ENCODE measurements around the gene PYHIN1.

Gene PYHIN1

DNA sequence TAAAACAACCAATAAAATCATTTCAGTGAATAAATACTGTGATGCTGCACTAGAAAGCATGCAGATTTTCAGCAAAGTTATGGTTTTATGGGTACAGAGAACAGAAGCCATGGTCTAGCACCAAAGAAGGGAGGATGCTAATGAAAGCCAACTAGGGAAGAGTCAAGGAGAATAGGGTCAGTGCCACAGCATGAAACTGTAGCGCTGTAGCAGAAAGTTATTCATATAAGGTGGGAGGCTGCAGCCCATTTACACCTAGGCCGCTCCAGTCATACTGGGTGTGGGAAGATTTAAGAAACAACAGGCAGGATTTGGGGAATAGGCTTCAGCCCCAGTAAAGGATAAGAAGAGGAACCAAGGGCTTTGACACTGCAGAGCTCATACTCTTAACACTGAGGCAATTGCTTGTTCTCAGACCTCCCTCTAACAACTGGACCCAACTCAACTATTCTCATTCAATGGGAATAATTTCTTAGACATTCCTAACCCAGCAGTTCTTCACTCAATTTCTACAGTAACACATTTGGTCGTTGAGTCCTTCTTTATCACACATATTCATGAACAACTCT, 82.7 kb downstream of the PYHIN1 start:
- DNase-seq (ENCODE audit: low read depth, low spot score) = no peak

DNA sequence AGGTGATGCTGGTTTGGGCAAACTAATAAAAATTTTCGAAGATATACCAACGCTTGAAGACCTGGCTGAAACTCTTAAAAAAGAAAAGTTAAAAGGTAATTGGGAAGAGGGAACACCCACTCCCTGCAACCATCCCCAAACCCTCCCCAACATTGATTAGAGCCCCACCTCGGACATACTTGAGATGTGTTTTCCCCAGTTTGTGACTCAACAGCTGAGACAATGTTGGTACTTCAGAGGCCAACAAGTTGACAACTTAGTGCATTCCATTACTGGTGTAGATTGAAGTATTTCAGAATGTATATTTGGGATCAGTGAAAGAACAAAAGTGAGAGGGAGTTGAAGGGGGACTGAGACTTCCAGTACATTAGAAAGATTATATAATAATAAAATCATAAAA, 83.5 kb downstream of the PYHIN1 start:
- no peak for DNase-seq (ENCODE audit: low read depth, low spot score)

DNA sequence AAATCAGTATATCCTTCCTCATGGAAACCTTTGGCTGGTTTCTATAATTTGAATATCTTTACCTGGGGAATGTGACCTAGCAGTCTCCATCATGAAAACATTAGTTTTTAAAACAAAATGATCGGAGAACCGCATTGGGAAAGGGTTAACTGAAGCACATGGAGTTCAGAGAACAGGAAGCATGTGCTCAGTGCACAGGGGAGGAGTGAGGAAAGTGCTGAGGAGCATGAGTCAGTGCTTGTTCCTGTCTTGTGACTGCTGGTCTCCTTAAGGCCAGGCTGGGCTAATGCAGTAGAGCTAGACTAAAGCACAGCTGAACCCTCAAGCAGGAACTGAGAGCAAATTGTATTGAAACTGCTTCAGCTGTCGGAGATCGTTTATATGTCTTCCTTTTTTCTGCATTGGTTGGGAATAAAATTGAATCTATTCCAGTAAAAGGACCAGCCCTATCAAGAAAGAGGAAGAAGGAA, 84.1 kb downstream of the PYHIN1 start:
- no peak for DNase-seq (ENCODE audit: low read depth, low spot score)

DNA sequence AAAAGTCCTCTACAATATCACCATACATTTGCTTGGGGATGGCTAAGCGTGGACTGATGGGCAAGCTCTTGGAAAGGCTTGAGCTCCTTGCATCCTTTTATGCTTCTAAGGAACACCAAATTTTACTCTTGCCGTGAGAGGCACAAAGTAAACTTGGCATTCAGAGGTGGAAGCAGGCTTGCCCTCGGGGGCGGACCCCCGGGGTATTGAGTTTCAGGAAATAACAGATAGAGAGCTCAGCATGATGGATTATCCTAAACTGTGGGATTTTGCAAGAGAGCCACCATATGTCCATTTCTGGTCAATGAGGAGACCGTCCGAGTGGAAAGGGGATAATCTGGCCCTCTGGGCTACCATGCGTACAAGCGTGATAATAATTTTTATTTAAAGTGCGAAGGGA, 92.4 kb downstream of the PYHIN1 start:
- no peak for DNase-seq (ENCODE audit: low read depth, low spot score)

DNA sequence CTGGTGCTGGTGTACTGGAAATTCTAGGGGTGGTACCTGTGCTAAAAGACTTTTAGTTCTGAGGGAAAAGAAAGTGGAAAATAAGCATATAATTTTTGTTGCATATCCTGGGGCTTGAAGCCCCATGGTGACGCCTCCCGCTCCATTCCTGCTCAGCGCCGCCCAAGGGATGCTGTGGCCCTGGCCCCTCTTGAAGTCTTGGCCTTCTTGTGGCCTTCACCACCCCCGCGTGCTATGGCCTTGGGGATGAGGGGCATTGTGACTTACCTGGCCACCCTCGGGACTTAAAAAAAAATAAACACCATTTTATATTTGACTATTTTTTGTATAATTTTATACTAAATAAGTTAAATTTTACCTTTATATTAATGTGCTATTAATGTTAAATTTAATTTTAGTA, 93.7 kb downstream of the PYHIN1 start:
- no peak for DNase-seq (ENCODE audit: low read depth, low spot score)

All from ELF-1 (cell line).